IMR-90 (cell line): ENCODE data around the gene TEF. TPM values are rescaled to one million over a fixed set of nuclear protein-coding genes. Genes with fewer than 3 reads are reported as not detected.
A peak's percentile ranks its signal among the peaks of the same experiment; 100 is the strongest.

Experiments
- ATAC-seq: fragments of 200-7000 bp; cut with Tn5 transposase; 2 replicates; pipeline ENCODE4 v1.9.1; 2020; ENCODE audit warnings: low read depth, mild to moderate bottlenecking, moderate library complexity
- BruUV-seq: library from RNA; stranded (reverse); fragments of 400-500 nt; replicated peaks from 2 replicates; lab custom pipeline; 2021; lab: Mats Ljungman, UMichigan
- CTCF ChIA-PET: fragments of 300-600 bp; formaldehyde crosslinking; extraction: SDS; loops from one replicate; lab custom pipeline; 2021; ENCODE audit warnings: antibody characterized with exemption; lab: Yijun Ruan, JAX
- POLR2A ChIA-PET: fragments of 300-600 bp; sonication (Branson Sonifier 250); formaldehyde crosslinking; loops from one replicate; lab custom pipeline; 2022; ENCODE audit warnings: antibody characterized with exemption; ENCODE audit not compliant: unreplicated experiment; lab: Charles Lee
- DNase-seq: peaks from one replicate; pipeline ENCODE4 v3.0.0; 2013
- H2AFZ ChIP-seq: replicated peaks from 2 replicates; pipeline ENCODE3; 2013; ENCODE audit warnings: low read length, mild to moderate bottlenecking; ENCODE audit not compliant: poor library complexity
- H2AK5ac ChIP-seq: 2 replicates; pipeline ENCODE4 v1.6.1; 2013; ENCODE audit warnings: low read depth, low read length, inconsistent platforms
- H2AK9ac ChIP-seq: replicated peaks from 2 replicates; pipeline ENCODE3; 2013; ENCODE audit warnings: mild to moderate bottlenecking, low read depth, low read length, moderate library complexity; ENCODE audit not compliant: poor library complexity
- H2BK120ac ChIP-seq: 2 replicates; pipeline ENCODE4 v1.6.1; 2013; ENCODE audit warnings: low read depth, low read length, inconsistent platforms
- H2BK15ac ChIP-seq: 3 replicates; pipeline ENCODE4 v1.6.1; 2013; ENCODE audit warnings: low read depth, low read length, inconsistent platforms
- H2BK20ac ChIP-seq: 2 replicates; pipeline ENCODE4 v1.6.1; 2013; ENCODE audit warnings: low read depth, mild to moderate bottlenecking, inconsistent platforms, low read length, moderate library complexity
- H2BK5ac ChIP-seq: 2 replicates; pipeline ENCODE4 v1.6.1; 2013; ENCODE audit warnings: mild to moderate bottlenecking, low read depth, low read length, inconsistent platforms; ENCODE audit not compliant: poor library complexity, severe bottlenecking
- H3K14ac ChIP-seq: replicated peaks from 2 replicates; pipeline ENCODE4 v1.6.1; 2013; ENCODE audit warnings: low read depth, low read length, inconsistent platforms
- H3K18ac ChIP-seq: 2 replicates; pipeline ENCODE4 v1.6.1; 2013; ENCODE audit warnings: low read depth, low read length, control low read depth
- H3K23ac ChIP-seq: 2 replicates; pipeline ENCODE4 v1.6.1; 2013; ENCODE audit warnings: low read depth, low read length, inconsistent platforms
- H3K27ac ChIP-seq: 2 replicates; pipeline ENCODE4 v1.5.1; 2013; ENCODE audit warnings: mild to moderate bottlenecking, control low read depth, low read length; ENCODE audit not compliant: insufficient read depth
- H3K27me3 ChIP-seq: 2 replicates; pipeline ENCODE4 v1.6.1; 2013; ENCODE audit warnings: low read length; ENCODE audit not compliant: control insufficient read depth, insufficient read depth
- H3K36me3 ChIP-seq: 2 replicates; pipeline ENCODE4 v1.6.1; 2013; ENCODE audit warnings: low read length, mixed read lengths; ENCODE audit not compliant: control insufficient read depth, insufficient read depth
- H3K4ac ChIP-seq: 2 replicates; pipeline ENCODE4 v1.6.1; 2013; ENCODE audit warnings: low read depth, low read length, inconsistent platforms
- H3K4me1 ChIP-seq: 2 replicates; pipeline ENCODE4 v1.6.1; 2013; ENCODE audit warnings: low read length, mixed read lengths; ENCODE audit not compliant: control insufficient read depth, insufficient read depth
- H3K4me2 ChIP-seq: 2 replicates; pipeline ENCODE4 v1.6.1; 2013; ENCODE audit warnings: low read depth, mild to moderate bottlenecking, control low read depth, low read length, moderate library complexity
- H3K4me3 ChIP-seq: 2 replicates; pipeline ENCODE4 v1.5.1; 2013; ENCODE audit warnings: low read depth, mild to moderate bottlenecking, control low read depth, low read length, moderate library complexity; ENCODE audit not compliant: insufficient read depth
- H3K56ac ChIP-seq: 2 replicates; pipeline ENCODE4 v1.6.1; 2013; ENCODE audit warnings: low read length, inconsistent platforms; ENCODE audit not compliant: insufficient read depth; ENCODE audit errors: extremely low read depth
- H3K79me1 ChIP-seq, 2 experiments: 2 replicates each; pipeline ENCODE4 v1.6.1; 2013; ENCODE audit warnings: low read length in 2 of 2, inconsistent platforms in 1 of 2, low read depth in 1 of 2
- H3K9ac ChIP-seq: 2 replicates; pipeline ENCODE4 v1.6.1; 2013; ENCODE audit warnings: low read depth, low read length, control low read depth
- H3K9me1 ChIP-seq: 2 replicates; pipeline ENCODE4 v1.6.1; 2013; ENCODE audit warnings: low read length, inconsistent platforms; ENCODE audit not compliant: insufficient read depth
- H3K9me3 ChIP-seq: 2 replicates; pipeline ENCODE4 v1.6.1; 2013; ENCODE audit warnings: low read length; ENCODE audit not compliant: control insufficient read depth, insufficient read depth
- H4K20me1 ChIP-seq: 2 replicates; pipeline ENCODE4 v1.6.1; 2013; ENCODE audit warnings: low read length, inconsistent platforms; ENCODE audit not compliant: insufficient read depth
- H4K5ac ChIP-seq: 2 replicates; pipeline ENCODE4 v1.6.1; 2013; ENCODE audit warnings: mild to moderate bottlenecking, low read depth, low read length, control low read depth
- H4K8ac ChIP-seq, 2 experiments: 2 replicates each; pipeline ENCODE4 v1.6.1; 2013; ENCODE audit warnings: low read depth in 2 of 2, low read length in 2 of 2, control low read depth in 1 of 2, inconsistent platforms in 1 of 2
- H4K91ac ChIP-seq: 2 replicates; pipeline ENCODE4 v1.6.1; 2013; ENCODE audit warnings: low read depth, low read length, inconsistent platforms; ENCODE audit not compliant: insufficient read depth
- BHLHE40 ChIP-seq: fragments of 150-350 bp; IDR thresholded peaks from 2 replicates; pipeline ENCODE4 v1.6.1; 2016; ENCODE audit warnings: mild to moderate bottlenecking, low read depth, low read length
- MAZ ChIP-seq: IDR thresholded peaks from 2 replicates; pipeline ENCODE4 v1.6.1; 2012; ENCODE audit warnings: low read depth, mild to moderate bottlenecking, low read length, improper control_type of control experiment, moderate library complexity, borderline replicate concordance
- NFE2L2 ChIP-seq: fragments of 150-350 bp; IDR thresholded peaks from 2 replicates; pipeline ENCODE4 v1.6.1; 2016; ENCODE audit warnings: low read depth, mild to moderate bottlenecking, low read length
- RAD21 ChIP-seq: IDR thresholded peaks from 2 replicates; pipeline ENCODE4 v1.6.1; 2012; ENCODE audit warnings: low read length, improper control_type of control experiment
- WGBS, 2 experiments: methylation state at CpG; one replicate each; pipeline versions ENCODE4 v1.1.5 to v1.1.7; 2013; ENCODE audit warnings: missing lambda C conversion rate in 2 of 2; ENCODE audit not compliant: insufficient read length in 1 of 2; ENCODE audit errors: extremely low coverage in 2 of 2; 5-methylcytosine and 5-hydroxymethylcytosine counted together
- dilution Hi-C: fragments of 300-500 bp; cut with HindIII; formaldehyde crosslinking; loops from one replicate; pipeline ENCODE4 v1.14.3; 2018; ENCODE audit warnings: low sequenced_read_pairs; ENCODE audit not compliant: unreplicated experiment
- in situ Hi-C: fragments of 300-500 bp; cut with MboI; formaldehyde crosslinking; loops from 3 replicates; pipeline ENCODE4 v1.14.3; 2019; ENCODE audit warnings: low sequenced_read_pairs, inconsistent platforms, mixed read lengths
- intact Hi-C: fragments of 100-400 bp; cut with micrococcal nuclease; formaldehyde crosslinking; loops from 2 replicates; pipeline ENCODE4 v1.10.0; 2022
- polyA plus RNA-seq, 3 experiments: library from polyadenylated mRNA; depleted of rRNA; stranded (reverse); fragments of >200 nt; gene quantifications; 2 replicates each; pipeline ENCODE4 v1.2.3, GENCODE V29; 2012; ENCODE audit warnings: low replicate concordance in 1 of 3
- total RNA-seq: library from RNA; depleted of rRNA; stranded (reverse); fragments of >200 nt; gene quantifications from 2 replicates; pipeline ENCODE4 v1.2.3, GENCODE V29; 2012
- TF ChIP-seq, protein P1 (sequence below): conservative IDR thresholded peaks from 2 replicates; pipeline ENCODE4 v1.5.1; 2012; ENCODE audit warnings: mild to moderate bottlenecking, low read depth, low read length, improper control_type of control experiment

The TEF gene
- total and polyA plus RNA-seq, 2 of the 4 experiments (the other 2 are of a cell fraction) = 5.6 to 11.6 TPM

DNA sequence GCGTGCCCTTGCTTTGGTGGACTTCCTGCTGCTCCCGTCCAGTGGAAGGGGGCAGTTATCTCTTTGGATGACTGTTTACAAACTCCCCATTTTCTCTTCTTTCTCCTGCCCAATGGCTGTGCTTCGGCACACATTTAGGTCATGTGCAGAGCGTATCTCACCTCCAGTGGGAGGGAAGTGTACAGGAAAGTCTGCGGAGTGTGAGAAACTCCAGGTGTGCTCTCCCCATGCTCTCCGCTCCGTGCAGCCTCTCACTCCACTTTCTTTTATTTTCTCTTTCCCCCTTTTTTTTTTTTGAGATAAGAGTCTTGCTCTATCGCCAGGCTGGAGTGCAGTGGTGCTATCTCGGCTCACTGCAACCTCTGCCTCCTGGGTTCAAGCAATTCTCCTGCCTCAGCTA is 11.9 kb upstream of the TEF start:
- no peak for DNase-seq
- no peak overlapping the region for H3K4ac ChIP-seq
- no CpG with 5 or more reads among the region's 9 CpGs for WGBS, 2 experiments

More for the DNA sequence above, 11.9 kb upstream of the TEF start:
- Histone ChIP-seq H3K4me2 (no peak overlapping the region), H3K4me3 (no peak overlapping the region), H2BK15ac (no peak overlapping the region; the same call in 2 of the 3 replicates), H2BK20ac (no peak overlapping the region), H3K27ac (no peak overlapping the region), H3K23ac (peak overlapping the region; percentile 59; the same call in 1 of the 2 replicates), H3K9me1 (peaks cover 4% of the 10 kb centered on the region), H3K4me1 (peaks cover 11% of the 10 kb centered on the region), H4K91ac (no peak overlapping the region), H3K79me1 (peaks cover 0 to 7% of the 10 kb centered on the region in 2 experiments; a peak in 1 of 4 replicates), H3K9me3 (no peaks in the 10 kb centered on the region), H4K20me1 (peaks cover 10% of the 10 kb centered on the region; the same call in 1 of the 2 replicates), H4K8ac (no peak overlapping the region), H4K5ac (no peak overlapping the region), H3K9ac (no peak overlapping the region), H2AFZ (no peak overlapping the region), H2BK5ac (no peak overlapping the region), H3K36me3 (no peaks in the 10 kb centered on the region), H2AK9ac (no peak overlapping the region), H3K14ac (no peak overlapping the region), H2AK5ac (no peak overlapping the region), H2BK120ac (no peak overlapping the region), H3K18ac (no peak overlapping the region), H3K27me3 (peaks cover 3% of the 10 kb centered on the region; the same call in 1 of the 2 replicates), H3K56ac (no peak overlapping the region)
- intact Hi-C loops (no loop called here), dilution Hi-C loops (no loop called here), in situ Hi-C loops (no loop called here)
- no peak for ATAC-seq
- no TSS peak for BruUV-seq
- POLR2A ChIA-PET = no interaction called here
- CTCF ChIA-PET = no interaction called here
- TF ChIP-seq NFE2L2 (no peak), BHLHE40 (no peak), MAZ (no peak), RAD21 (no peak)
- TF ChIP-seq, protein P1, sequence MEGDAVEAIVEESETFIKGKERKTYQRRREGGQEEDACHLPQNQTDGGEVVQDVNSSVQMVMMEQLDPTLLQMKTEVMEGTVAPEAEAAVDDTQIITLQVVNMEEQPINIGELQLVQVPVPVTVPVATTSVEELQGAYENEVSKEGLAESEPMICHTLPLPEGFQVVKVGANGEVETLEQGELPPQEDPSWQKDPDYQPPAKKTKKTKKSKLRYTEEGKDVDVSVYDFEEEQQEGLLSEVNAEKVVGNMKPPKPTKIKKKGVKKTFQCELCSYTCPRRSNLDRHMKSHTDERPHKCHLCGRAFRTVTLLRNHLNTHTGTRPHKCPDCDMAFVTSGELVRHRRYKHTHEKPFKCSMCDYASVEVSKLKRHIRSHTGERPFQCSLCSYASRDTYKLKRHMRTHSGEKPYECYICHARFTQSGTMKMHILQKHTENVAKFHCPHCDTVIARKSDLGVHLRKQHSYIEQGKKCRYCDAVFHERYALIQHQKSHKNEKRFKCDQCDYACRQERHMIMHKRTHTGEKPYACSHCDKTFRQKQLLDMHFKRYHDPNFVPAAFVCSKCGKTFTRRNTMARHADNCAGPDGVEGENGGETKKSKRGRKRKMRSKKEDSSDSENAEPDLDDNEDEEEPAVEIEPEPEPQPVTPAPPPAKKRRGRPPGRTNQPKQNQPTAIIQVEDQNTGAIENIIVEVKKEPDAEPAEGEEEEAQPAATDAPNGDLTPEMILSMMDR = no peak
